CMK (cell line): ENCODE data around the gene RARA.
"Not testable (repeated sequence)": the region's sequence is repeated elsewhere in the genome, so short reads cannot be mapped to it uniquely, and the experiment has no call there.

Experiments
- DNase-seq: peaks from one replicate; pipeline ENCODE4 v3.0.0-alpha.2; 2010; ENCODE audit warnings: low read depth

Gene RARA

DNA sequence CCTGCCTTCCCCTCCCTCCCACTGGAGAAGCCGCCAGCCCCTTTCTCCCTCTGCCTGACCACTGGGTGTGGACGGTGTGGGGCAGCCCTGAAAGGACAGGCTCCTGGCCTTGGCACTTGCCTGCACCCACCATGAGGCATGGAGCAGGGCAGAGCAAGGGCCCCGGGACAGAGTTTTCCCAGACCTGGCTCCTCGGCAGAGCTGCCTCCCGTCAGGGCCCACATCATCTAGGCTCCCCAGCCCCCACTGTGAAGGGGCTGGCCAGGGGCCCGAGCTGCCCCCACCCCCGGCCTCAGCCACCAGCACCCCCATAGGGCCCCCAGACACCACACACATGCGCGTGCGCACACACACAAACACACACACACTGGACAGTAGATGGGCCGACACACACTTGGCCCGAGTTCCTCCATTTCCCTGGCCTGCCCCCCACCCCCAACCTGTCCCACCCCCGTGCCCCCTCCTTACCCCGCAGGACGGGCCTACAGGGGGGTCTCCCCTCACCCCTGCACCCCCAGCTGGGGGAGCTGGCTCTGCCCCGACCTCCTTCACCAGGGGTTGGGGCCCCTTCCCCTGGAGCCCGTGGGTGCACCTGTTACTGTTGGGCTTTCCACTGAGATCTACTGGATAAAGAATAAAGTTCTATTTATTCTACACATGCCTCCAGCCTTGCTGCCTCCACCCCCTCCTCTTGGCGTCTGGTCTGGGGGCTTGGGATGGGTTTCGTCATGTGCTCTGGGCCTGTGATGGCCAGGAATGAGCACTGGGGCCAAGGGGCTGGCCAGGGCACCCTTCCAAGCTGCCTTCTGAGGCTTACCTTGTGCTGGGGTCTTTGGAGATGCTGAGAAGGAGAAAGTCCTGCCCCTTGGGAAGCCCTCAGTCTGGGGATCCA is 48.3 kb downstream of the RARA start:
- no peak for DNase-seq

DNA sequence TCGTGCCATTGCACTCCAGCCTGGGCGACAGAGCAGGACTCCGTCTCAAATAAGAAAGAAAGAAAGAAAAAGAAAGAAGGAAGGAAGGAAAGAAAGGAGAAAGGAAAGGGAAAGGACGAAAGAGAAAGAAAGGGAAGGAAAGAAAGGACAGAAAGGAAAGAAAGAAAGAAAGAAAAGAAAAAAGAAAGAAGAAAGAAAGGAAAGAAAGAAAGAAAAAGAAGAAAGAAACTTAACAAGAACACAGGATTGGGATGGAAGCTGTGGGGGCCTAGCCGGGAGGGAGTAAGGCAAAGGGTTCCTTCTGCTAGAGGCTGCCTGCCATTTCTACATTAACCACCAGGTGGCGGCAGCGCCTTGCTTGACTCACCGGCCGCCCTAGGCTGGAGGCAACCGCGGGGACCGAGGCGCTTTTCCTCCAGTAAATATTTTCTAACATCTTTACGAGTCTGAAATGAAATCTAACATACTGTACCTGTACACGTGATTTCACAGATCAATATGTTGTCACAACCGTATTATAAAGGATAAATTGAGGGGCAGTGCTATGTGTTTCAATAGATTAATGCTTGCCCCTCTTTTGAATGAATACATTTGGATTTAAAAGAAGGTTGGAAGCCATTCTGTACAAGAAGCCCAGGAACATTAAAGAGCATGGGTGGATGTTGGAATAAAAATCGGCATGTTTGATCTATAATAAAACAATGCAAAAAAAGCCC is 49.5 kb downstream of the RARA start:
- no peak for DNase-seq

DNA sequence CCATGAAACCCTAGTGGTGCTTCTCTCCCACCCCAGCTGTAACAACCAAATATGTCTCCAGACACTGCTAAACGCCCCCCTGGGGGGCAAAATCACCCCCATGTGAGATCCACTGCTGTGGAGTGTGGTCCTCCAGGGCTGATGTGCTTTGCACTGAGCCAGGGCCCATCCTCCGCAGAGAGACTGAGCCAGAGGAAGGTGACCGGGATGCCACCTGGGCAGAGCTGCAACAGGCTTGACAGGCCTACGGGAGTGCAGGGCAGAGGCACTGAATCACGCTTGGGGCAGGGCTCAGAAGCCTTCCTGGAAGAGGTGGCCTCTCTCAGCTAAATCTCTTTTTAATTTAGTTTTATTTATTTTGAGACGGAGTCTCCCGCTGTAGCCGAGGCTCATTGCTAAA is 51.1 kb downstream of the RARA start:
- DNase-seq = no peak

DNA sequence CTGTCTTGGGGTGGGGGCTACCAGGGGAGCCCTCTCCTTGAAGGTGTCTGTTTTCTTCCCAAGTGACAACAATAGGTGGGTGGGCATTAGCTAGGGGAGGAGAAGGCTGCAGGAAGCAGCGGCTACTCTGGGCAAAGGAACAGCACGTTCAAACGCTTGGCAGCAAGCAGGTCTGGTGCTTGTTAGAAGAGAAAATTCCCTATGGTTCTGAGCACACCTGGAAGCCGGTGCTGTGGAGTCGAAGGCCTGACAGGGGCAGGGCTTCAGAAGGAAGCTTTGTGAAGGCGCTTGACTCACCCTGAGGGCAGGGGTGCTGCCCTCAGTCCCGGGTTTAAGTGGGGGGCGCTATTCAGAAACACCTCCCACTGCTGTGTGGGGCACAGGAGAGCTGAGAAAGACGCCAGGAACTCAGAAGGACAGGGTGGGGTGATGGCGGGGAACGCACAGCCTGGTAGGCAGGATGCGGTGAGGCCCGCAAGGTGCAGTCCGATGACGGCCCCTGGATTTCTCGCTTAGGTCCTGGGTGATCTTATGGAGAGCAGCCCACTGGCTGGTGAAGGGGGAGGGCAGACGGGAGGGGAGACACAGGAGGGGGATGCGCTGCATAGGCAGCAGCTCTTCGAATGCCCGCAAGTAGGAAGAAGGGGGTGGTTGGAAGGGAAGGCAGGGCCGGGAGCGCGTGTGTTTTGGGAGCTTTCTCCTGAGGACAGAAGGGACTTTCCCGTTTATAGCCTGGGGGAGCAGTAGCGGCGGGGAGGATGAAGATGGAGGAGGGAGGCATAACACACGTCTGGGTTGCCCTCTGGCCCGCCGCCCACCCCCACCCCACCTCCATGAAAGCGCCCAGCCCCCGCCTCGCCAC is 52.3 kb downstream of the RARA start:
- DNase-seq = no peak

DNA sequence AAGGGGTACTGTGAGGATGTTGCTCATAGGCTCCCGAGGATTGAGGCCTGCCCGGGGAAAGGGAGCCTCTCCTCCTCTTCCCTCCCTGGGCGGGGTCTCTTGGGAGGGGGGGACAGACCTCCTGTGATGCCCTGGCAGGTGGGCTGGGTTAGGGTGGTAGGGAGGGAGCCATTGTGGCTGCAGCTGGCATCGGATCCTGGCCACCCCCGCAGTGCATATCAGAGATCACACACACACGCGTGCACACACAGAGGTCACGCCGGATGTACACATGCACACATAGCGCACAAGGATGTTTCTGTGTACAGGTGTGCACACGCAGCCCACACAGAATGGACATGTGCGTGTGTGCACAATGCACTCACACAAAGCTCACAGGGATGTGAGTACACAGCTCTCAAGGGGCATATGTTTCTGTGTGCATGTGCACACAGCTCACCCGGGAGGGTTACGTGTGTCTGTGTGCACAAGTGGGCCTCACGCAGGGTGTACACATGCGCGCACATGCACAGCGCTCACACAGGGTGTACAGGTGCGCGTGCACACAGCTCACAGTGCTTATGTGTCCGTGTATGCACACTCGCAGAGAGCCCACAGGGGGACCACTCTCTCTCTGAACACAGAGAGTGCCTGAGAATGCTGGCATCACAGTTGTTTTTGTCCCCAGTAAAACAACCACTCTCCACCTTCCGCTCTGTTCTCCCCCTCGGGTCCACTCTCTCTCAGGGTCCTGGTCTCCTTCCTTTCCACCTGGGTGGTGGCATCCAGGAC is 53.1 kb downstream of the RARA start:
- no peak for DNase-seq

DNA sequence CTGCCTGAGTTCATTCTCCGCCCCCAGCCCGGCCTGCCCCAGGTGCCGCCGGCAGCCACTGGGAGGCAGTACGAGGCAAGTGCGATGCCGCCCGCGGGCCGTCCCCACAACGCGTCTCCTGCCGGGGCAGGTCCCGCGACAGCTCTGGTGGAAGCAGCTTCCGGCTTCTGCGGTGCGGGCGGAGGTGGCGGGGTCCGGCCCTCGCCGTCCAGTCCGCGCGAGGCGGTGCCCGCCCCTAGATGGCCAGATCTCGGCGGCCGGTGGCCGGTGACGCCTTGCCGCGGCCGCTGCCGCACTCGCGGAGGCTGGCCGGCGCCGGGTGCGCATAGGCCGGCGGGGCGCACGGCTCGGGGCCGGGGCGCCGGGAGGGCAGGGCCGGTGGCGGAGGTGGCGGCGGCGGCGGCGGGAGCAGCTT is 53.7 kb downstream of the RARA start:
- peak; percentile 76 for DNase-seq

DNA sequence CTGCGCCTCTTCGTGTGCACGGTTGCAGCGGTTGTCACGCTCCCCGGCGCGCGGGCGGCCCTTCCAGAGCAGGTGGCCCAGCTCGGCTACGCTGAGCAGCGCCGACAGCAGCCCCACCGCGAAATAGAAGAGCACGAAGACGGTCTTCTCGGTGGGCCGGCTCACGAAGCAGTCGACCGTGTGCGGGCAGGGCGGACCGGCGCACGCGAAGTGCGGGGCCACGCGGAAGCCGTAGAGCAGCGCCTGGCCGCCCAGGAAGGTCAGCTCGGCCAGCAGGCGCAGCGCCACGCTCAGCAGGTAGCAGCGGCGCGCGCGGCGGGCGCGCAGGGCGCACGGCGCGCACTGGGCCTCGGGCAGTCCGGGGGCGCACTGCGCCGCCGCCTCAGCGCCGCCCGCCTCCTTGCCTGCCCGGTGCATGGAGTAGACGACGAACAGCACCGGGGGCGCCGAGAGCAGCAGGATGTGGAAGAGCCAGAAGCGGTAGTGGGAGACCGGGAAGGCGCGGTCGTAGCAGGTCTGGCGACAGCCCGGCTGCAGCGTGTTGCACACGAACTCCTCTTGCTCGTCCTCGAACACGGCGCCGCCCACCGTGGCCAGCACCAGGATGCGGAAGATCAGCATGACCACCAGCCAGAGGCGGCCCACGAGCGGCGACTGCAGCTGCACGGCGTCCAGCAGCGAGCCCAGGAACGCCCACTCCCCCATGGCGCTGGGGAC is 54.3 kb downstream of the RARA start:
- DNase-seq = no peak

DNA sequence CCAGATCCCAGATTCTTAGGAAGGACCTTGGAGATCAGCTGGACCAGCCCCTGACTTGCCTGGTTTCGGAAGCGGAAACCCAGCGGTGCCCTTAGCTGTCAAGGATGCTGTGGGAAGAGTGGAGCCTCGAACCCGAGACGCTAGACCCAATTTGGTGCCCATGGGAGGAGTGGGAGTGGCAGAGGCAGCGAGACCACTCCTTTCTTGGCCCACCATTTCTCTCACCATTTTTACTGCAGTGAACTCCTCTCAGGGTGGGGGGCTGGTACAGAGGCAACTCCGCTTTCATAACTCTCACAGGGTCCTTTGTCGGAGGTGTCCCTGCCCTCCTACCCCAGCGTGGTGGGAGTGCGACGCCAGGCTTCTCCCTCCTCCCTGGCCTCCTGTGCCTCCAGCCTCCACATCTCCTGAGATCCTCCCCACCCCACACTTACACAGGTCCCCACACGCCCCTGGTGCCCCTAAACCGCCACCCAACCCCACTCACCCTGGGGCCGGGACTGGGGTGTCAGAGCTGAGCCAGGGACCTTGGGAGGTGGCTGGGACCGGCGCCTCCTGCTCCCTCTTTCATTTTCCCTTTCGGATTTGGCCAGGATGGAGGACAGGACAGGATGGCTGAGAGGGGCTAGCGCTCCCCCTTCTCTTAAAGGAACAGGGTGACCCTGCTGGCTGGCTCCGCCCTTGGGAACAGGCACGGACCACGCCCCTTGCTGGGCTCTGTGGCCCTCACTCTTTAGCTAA is 55.3 kb downstream of the RARA start, which contains the start of gene GJD3:
TSS of gene GJD3 (minus strand) at position 617 of the 741 bp plus-strand sequence. CDS start 922 bp downstream, outside the sequence.
- DNase-seq = no peak

DNA sequence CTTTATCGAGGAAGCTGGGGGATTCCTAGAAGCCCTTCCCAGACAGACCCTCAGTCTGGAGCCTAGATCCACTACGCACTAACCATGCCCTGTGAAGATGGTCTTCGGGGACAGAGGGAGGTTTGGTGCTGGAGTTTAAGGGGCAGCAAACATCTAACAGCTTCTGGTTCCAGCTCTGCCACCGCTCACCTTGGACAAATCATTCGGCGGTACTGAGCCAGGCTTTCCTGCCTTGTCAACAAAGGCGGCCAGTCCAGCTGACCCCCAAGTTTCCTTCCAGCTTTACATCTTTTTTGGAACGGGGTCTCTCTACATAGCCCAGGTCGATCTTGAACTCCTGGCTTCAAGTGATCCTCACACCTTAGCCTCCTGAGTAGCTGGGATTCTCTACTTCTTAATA is 55.9 kb downstream of the RARA start:
- DNase-seq = no peak

DNA sequence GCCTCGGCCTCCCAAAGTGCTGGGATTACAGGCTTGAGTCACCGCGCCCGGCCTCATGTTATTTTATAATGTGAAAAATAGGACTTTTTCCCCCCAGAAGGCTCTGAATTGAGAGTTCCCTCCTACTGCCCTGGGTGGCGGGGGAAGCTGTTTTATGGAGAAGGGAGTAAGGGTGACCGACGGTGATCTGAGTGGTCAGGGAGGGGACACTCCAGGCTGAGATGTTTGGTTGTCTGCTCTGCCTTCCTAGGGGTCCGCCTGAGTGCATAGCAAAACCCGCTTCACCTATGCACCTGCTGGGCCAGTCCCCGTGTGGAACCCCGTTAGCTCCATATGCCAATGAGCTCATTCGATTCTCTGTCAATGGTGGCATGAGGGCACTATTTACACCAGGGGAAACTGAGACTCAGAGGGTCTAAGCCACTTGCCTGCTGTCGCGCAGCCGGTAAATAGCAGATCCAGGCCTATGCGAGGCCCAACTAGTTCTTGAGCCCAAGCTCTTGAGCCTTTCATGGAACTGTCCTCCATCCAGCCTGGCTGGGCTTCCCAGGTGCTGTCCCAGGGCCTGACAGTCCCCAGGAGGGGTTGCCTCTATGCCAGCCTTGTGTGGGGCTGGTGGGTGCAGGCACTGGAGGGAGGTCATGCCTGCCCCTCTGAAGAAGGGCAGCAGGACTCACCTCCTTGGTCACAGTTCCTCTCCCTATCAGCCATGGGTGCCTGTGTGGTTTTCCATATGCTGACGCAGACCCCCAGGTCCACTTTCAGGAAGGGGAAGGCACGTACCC is 57.3 kb downstream of the RARA start:
- DNase-seq = no peak

DNA sequence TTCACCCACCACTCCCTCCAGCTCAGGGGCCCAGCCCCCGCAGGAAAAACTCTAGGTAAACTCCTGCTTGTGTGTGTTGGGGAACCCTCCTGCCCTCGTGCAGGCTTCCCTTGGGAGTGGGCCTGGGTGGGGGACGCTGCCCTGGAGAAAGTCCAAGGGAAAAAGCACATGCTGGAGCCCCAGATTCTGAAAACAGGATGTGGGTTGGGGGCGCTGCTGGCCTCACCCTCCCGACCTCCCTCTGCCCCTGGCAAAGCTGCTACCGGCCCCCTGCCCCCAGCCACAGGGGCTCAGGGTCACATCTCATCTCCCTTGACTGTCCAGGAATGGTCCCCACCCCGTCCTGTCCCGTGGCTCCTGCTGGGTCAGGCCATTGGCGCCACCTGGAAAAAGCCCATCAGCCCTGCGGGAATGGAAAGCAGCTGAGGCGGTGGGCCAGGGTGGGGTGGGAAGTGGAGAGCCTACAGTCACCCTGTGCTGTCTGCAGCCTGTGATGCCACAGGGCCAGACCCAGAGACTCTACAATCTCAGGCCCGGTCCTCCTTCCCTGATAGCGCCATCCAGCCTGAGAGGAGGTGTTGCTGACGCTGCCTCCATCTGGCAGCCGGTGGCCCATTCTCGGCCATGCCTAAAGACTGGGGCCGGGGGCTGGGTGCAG is 58.0 kb downstream of the RARA start:
- no peak for DNase-seq

DNA sequence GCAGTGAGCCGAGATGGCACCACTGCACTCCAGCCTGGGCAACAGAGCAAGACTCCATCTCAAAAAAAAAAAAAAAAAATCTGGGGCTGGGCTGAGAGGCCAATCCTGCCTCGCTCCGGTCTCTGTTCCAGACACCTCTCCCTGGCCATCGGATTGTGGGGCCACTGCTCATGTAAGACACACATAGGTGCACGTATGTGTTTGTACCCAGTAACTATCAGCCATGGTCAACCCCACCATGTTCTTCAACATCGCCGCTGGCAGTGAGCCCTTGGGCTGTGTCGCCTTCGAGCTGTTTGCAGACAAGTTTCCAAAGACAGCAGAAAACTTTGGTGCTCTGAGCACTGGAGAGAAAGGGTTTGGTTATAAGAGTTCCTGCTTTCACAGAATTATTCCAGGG is 58.7 kb downstream of the RARA start:
- DNase-seq = not testable (repeated sequence)

DNA sequence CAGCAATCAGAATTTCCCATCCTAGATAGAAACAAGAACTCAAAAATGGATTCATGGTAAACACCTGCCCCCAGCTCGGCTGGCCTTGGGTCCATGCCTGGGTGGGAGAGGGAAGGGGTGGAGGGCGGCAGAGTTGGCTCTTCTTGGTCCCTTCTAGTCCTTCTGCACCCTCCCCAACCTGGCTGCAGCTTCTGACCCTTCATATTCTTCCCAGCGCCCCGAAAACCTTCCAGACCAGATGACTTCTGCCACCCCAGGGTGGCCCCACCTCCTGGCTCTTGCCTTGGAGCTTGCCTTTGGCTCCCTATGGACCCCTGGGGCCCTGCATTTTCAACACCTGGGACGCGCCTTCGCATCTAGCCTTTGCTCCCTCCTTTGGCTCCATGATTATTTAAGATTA is 60.9 kb downstream of the RARA start:
- DNase-seq = no peak

DNA sequence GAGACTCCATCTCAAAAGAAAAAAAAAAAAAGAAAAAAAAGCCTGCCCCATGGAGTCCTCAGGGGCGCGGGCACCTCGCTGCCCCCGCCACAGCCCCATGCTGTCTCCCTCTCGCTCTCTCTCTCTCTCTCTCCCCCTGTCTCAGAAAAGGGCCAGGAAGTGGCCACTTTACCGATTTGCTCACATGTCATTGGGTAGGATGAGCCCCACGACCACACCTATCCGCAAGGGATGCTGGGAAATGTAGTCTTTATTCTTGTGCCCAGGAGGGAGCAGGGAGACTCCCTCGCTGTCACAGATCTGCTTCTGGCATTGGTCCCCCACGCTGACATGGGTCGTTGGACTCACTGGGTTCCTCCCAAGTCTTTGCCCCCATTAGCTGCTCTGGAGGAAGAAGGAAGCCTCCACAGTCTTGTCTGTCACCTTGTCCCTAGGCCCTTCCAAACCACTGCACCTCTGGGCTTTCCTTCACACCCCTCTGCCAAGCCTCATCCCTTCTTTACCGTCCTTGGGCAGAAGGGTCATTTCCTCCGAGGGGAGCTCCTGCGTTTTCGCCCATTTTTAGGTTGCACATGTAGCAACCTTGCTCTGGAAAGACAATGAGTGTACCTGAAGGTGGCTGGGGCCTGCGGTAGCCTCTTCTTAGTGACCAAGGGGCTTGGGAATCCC is 62.4 kb downstream of the RARA start:
- no peak for DNase-seq

DNA sequence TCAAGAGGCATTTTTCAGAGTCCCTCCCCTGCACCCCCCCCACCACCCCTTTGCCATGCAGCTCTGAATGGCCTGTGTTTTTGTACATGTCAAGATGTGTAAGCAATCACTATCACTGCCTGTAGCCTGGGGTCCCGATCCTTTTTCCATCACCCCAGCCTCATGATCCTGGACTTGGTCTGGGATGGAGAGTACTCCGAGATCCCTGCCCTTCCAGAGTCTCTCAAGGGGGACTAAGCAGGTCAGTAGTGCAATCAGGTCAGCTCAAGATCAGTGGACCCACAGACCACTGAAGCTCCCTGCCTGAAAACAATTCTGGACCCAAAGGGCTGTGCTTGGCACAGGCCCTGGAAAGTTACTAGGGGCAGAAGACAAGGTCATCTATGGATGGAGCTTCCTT is 63.1 kb downstream of the RARA start:
- no peak for DNase-seq

DNA sequence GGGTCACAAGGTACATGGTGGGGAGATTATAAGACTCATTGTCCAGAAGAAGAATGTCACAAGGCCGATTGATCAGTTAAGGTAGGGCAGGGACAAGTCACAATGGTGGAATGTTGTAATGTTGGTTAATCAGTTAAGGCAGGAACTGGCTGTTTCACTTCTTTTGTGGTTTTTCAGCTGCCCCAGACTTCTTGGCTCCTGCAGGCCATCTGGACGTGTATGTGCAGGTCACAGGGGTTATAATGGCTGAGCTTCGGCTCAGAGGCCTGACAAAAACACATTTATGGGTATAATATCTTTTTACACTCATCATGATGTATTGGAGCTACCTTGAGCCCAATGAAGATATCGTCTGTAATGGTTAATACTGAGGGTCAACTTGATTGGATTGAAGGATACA is 63.7 kb downstream of the RARA start:
- DNase-seq = not testable (repeated sequence)

DNA sequence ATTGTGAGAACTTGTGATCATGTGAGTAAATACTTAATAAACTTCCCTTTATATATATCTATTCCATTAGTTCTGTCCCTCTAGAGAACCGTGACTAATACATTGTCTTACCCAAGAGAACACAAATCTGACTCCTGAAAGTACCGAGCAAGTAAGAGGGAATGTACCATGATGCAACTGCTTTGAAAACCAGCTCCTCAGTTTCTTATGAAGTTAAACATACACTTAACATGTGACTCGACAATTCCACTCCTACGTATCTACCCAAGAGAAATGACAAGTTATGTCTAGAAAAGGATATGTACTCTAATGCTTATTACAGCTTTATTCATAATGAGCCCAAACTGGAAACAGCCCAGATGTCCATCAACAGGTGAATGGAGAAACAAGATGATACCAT is 64.3 kb downstream of the RARA start:
- DNase-seq = no peak

DNA sequence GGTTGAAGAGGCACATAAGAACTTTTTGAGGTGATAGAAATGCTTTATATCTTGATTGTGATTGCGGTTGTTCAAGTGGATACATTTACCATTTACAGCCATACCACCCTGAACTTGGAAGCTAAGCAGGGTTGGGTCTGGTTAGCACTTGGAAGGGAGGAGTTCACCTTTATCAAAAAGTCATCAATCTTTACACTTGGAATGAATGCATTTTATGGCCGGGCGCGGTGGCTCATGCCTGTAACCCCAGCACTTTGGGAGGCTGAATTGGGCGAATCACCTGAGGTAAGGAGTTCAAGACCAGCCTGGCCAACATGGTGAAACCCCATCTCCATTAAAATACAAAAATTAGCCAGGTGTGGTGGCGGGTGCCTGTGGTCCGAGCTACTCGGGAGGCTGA is 65.0 kb downstream of the RARA start:
- no peak for DNase-seq
